Neural progenitor cell (in vitro differentiated cells): ENCODE data around the gene PKD1L1. TPM values are rescaled to one million over a fixed set of nuclear protein-coding genes. Genes with fewer than 3 reads are reported as not detected.

Experiments used
- DNase-seq: peaks from one replicate; pipeline ENCODE4 v3.0.0-alpha.2; 2016; ENCODE audit warnings: low spot score
- H2AFZ ChIP-seq: fragments of 200-600 bp; sonication (generic); replicated peaks from 2 replicates; pipeline ENCODE4 v1.6.1; 2016; ENCODE audit warnings: antibody characterized with exemption
- H3F3A ChIP-seq: fragments of 200-600 bp; sonication (generic); 2 replicates; pipeline ENCODE4 v1.6.1; 2016; ENCODE audit warnings: antibody characterized with exemption, low read depth
- H3K27ac ChIP-seq: fragments of 200-600 bp; sonication (generic); 2 replicates; pipeline ENCODE4 v1.5.1; 2016; ENCODE audit warnings: mild to moderate bottlenecking
- H3K27me3 ChIP-seq: fragments of 200-600 bp; sonication (generic); 2 replicates; pipeline ENCODE4 v1.6.1; 2016; ENCODE audit warnings: mild to moderate bottlenecking, moderate library complexity
- H3K36me3 ChIP-seq: fragments of 200-600 bp; sonication (generic); 2 replicates; pipeline ENCODE4 v1.5.1; 2016
- H3K4me1 ChIP-seq: fragments of 200-600 bp; sonication (generic); 2 replicates; pipeline ENCODE4 v1.6.1; 2016; ENCODE audit warnings: mixed run types
- H3K4me2 ChIP-seq: fragments of 200-600 bp; sonication (generic); 2 replicates; pipeline ENCODE4 v1.6.1; 2016
- H3K4me3 ChIP-seq: fragments of 200-600 bp; sonication (generic); 2 replicates; pipeline ENCODE4 v1.5.1; 2016
- H3K79me2 ChIP-seq: fragments of 200-600 bp; sonication (generic); 2 replicates; pipeline ENCODE4 v1.6.1; 2016; ENCODE audit warnings: low read depth
- H3K9ac ChIP-seq: fragments of 200-600 bp; sonication (generic); 2 replicates; pipeline ENCODE4 v1.6.1; 2016
- H3K9me3 ChIP-seq: fragments of 200-600 bp; sonication (generic); 2 replicates; pipeline ENCODE4 v1.5.1; 2016; ENCODE audit warnings: low read depth
- H4K20me1 ChIP-seq: fragments of 200-600 bp; sonication (generic); 2 replicates; pipeline ENCODE4 v1.6.1; 2016; ENCODE audit warnings: low read depth
- H3K27ac Mint-ChIP-seq: 3 replicates; pipeline ENCODE4 v1.8.0; 2021; ENCODE audit warnings: mixed read lengths
- H3K27me3 Mint-ChIP-seq: 2 replicates; pipeline ENCODE4 v1.8.0; 2022; ENCODE audit warnings: low read depth, mild to moderate bottlenecking, inconsistent platforms, moderate library complexity, mixed read lengths; ENCODE audit not compliant: insufficient read depth
- H3K36me3 Mint-ChIP-seq: 3 replicates; pipeline ENCODE4 v1.8.0; 2021; ENCODE audit warnings: mixed read lengths
- H3K4me1 Mint-ChIP-seq: 3 replicates; pipeline ENCODE4 v1.8.0; 2021; ENCODE audit warnings: mixed read lengths
- H3K4me3 Mint-ChIP-seq: 3 replicates; pipeline ENCODE4 v1.8.0; 2021; ENCODE audit warnings: mild to moderate bottlenecking, moderate library complexity, mixed read lengths
- H3K9me3 Mint-ChIP-seq: 3 replicates; pipeline ENCODE4 v1.8.0; 2020; ENCODE audit warnings: mixed read lengths
- EZH2 ChIP-seq: fragments of 200-600 bp; sonication (generic); IDR thresholded peaks from 2 replicates; pipeline ENCODE4 v1.6.1; 2017; ENCODE audit warnings: antibody characterized with exemption, mild to moderate bottlenecking, moderate library complexity
- EZH2phosphoT487 ChIP-seq: fragments of 200-600 bp; sonication (generic); IDR thresholded peaks from 2 replicates; pipeline ENCODE4 v1.6.1; 2017; ENCODE audit warnings: antibody characterized with exemption
- total RNA-seq: library from RNA; depleted of rRNA; stranded (reverse); fragments of >200 nt; gene quantifications from 2 replicates; pipeline ENCODE4 v1.2.3, GENCODE V29; 2015; ENCODE audit warnings: low replicate concordance
- TF ChIP-seq, protein P1 (sequence below): fragments of 200-600 bp; sonication (generic); IDR thresholded peaks from 2 replicates; pipeline ENCODE4 v1.5.1; 2017; ENCODE audit warnings: antibody characterized with exemption, mild to moderate bottlenecking

The PKD1L1 gene
- total RNA-seq, 1 donor from 2014 or later = 0.07 TPM

DNA sequence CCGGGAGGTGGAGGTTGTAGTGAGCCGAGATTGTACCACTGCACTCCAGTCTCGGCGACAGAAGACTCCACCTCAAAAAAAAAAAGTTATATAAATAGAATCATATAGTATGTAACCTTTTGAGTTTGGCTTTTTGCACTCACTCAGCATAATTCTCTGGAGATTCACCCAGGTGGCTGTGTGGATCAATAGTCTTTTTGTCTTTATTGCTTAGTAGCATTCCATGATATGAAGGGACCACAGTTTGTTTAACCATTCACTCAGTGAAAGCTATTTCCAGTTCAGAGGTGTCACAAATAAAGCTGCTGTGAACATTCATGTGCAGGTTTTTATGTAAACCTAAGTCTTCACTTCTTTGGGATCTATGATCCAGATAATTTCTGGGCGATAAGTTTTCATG lies 167.7 kb downstream of the PKD1L1 start:
- H3K4me1 Mint-ChIP-seq = peaks cover 15% of the 10 kb centered on the region
- H3K4me3 ChIP-seq = no peak overlapping the region
- no peak overlapping the region for H3K9ac ChIP-seq

DNA sequence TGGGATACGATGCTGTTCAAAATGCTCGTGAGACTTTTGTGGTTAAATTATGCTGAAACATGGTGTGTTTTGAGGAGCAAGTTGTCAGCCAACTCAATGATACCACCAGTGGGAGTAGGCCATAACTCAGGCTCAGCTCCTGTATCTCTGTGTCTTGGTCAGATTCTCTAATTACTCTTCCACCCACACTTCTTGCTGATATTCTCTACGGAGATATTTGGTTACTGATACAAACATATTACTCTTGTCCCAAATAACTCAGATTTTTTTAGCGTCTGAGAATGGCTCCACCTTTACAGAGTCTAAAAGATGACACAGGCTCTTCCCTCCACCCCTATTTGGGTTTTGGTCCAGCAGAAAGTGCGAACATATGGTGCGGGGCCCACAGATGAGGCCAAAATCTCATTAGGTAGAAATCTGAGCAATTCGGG lies 168.9 kb downstream of the PKD1L1 start:
- Histone ChIP-seq H3K36me3 (no peaks in the 10 kb centered on the region), H3K9me3 (no peaks in the 10 kb centered on the region), H3K4me1 (no peaks in the 10 kb centered on the region), H3K9ac (no peak overlapping the region), H3K4me3 (no peak overlapping the region), H3K4me2 (no peak overlapping the region), H4K20me1 (no peaks in the 10 kb centered on the region), H3K79me2 (no peaks in the 10 kb centered on the region), H3K27ac (no peak overlapping the region), H3K27me3 (no peaks in the 10 kb centered on the region), H3F3A (no peaks in the 10 kb centered on the region), H2AFZ (no peak overlapping the region)
- no peak overlapping the region for H3K27ac Mint-ChIP-seq
- no peak for DNase-seq
- no peak overlapping the region for H3K4me3 Mint-ChIP-seq
- TF ChIP-seq EZH2phosphoT487 (no peak), EZH2 (no peak)
- TF ChIP-seq, protein P1, sequence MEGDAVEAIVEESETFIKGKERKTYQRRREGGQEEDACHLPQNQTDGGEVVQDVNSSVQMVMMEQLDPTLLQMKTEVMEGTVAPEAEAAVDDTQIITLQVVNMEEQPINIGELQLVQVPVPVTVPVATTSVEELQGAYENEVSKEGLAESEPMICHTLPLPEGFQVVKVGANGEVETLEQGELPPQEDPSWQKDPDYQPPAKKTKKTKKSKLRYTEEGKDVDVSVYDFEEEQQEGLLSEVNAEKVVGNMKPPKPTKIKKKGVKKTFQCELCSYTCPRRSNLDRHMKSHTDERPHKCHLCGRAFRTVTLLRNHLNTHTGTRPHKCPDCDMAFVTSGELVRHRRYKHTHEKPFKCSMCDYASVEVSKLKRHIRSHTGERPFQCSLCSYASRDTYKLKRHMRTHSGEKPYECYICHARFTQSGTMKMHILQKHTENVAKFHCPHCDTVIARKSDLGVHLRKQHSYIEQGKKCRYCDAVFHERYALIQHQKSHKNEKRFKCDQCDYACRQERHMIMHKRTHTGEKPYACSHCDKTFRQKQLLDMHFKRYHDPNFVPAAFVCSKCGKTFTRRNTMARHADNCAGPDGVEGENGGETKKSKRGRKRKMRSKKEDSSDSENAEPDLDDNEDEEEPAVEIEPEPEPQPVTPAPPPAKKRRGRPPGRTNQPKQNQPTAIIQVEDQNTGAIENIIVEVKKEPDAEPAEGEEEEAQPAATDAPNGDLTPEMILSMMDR = no peak
- peaks cover 8% of the 10 kb centered on the region for H3K9me3 Mint-ChIP-seq
- H3K27me3 Mint-ChIP-seq = peaks cover 3% of the 10 kb centered on the region
- H3K36me3 Mint-ChIP-seq = no peaks in the 10 kb centered on the region
- peaks cover 9% of the 10 kb centered on the region for H3K4me1 Mint-ChIP-seq

More for the DNA sequence above, 167.7 kb downstream of the PKD1L1 start:
- H3K4me3 Mint-ChIP-seq = no peak overlapping the region
- Histone ChIP-seq H3F3A (no peaks in the 10 kb centered on the region), H3K27me3 (no peaks in the 10 kb centered on the region), H2AFZ (no peak overlapping the region), H3K27ac (no peak overlapping the region), H3K36me3 (no peaks in the 10 kb centered on the region), H3K79me2 (no peaks in the 10 kb centered on the region), H4K20me1 (no peaks in the 10 kb centered on the region), H3K4me2 (no peak overlapping the region), H3K9me3 (no peaks in the 10 kb centered on the region), H3K4me1 (no peaks in the 10 kb centered on the region)
- DNase-seq = no peak
- TF ChIP-seq, protein P1 = no peak
- TF ChIP-seq EZH2 (no peak), EZH2phosphoT487 (no peak)
- H3K9me3 Mint-ChIP-seq = peaks cover 8% of the 10 kb centered on the region
- H3K27ac Mint-ChIP-seq = no peak overlapping the region
- H3K27me3 Mint-ChIP-seq = no peaks in the 10 kb centered on the region
- H3K36me3 Mint-ChIP-seq = no peaks in the 10 kb centered on the region

DNA sequence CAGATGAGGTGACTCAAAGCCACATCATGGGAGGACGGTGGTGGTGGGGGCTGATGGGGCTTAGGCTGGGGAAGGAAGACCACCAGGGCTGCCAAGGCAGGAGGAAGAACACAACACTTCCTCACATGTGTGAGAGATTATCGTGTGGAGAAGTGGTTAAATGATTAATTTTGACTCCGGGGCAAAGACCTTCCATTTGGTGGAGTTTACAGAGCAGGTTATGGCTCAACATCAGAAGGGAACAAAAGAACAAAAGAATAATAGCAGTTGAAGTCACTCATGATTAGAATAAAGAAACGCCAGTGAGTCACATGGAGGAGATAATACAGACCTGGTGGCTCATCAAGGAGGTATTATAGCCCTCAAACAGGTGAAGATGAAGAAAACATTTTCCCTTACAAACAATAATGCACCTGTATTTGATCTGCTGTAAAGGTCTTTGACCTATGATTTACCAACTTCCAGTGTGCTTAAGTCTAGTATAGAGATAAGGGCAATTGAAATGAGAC lies 170.1 kb downstream of the PKD1L1 start:
- Histone ChIP-seq H3K9ac (no peak overlapping the region), H3K79me2 (no peaks in the 10 kb centered on the region)
- no peak overlapping the region for H3K4me3 Mint-ChIP-seq

More for the DNA sequence above, 170.1 kb downstream of the PKD1L1 start:
- no peak for DNase-seq
- H3F3A ChIP-seq = no peaks in the 10 kb centered on the region
- no peaks in the 10 kb centered on the region for H3K27me3 ChIP-seq
- no peaks in the 10 kb centered on the region for H3K36me3 ChIP-seq
- no peak overlapping the region for H3K27ac ChIP-seq
- TF ChIP-seq EZH2 (no peak), EZH2phosphoT487 (no peak)
- TF ChIP-seq, protein P1 = no peak
- H3K9me3 ChIP-seq = no peaks in the 10 kb centered on the region
- no peaks in the 10 kb centered on the region for H3K4me1 ChIP-seq
- Mint-ChIP-seq H3K27ac (no peak overlapping the region), H3K9me3 (peaks cover 8% of the 10 kb centered on the region), H3K36me3 (no peaks in the 10 kb centered on the region), H3K4me1 (peaks cover 3% of the 10 kb centered on the region), H3K27me3 (peaks cover 3% of the 10 kb centered on the region)
- H2AFZ ChIP-seq = no peak overlapping the region
- no peaks in the 10 kb centered on the region for H4K20me1 ChIP-seq
- H3K4me3 ChIP-seq = no peak overlapping the region
- H3K4me2 ChIP-seq = no peak overlapping the region
